ENCODE results near the gene OBSCN.

Gene OBSCN

GRCh38 chr1:228362141-228362883, 154.5 kb downstream of the OBSCN start:
- no peak for DNase-seq (ENCODE audit: low read depth, low spot score)
- in situ Hi-C loops (cut with HindIII; ENCODE audit: low sequenced_read_pairs), result no loop called here
- no peak overlapping the region for H3K4me3 ChIP-seq (ENCODE audit: low read depth, low read length)
- TF ChIP-seq, protein P1, sequence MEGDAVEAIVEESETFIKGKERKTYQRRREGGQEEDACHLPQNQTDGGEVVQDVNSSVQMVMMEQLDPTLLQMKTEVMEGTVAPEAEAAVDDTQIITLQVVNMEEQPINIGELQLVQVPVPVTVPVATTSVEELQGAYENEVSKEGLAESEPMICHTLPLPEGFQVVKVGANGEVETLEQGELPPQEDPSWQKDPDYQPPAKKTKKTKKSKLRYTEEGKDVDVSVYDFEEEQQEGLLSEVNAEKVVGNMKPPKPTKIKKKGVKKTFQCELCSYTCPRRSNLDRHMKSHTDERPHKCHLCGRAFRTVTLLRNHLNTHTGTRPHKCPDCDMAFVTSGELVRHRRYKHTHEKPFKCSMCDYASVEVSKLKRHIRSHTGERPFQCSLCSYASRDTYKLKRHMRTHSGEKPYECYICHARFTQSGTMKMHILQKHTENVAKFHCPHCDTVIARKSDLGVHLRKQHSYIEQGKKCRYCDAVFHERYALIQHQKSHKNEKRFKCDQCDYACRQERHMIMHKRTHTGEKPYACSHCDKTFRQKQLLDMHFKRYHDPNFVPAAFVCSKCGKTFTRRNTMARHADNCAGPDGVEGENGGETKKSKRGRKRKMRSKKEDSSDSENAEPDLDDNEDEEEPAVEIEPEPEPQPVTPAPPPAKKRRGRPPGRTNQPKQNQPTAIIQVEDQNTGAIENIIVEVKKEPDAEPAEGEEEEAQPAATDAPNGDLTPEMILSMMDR (IDR thresholded peaks at IDR 0.05; ENCODE audit: low read depth, low read length), result no peak

DNA sequence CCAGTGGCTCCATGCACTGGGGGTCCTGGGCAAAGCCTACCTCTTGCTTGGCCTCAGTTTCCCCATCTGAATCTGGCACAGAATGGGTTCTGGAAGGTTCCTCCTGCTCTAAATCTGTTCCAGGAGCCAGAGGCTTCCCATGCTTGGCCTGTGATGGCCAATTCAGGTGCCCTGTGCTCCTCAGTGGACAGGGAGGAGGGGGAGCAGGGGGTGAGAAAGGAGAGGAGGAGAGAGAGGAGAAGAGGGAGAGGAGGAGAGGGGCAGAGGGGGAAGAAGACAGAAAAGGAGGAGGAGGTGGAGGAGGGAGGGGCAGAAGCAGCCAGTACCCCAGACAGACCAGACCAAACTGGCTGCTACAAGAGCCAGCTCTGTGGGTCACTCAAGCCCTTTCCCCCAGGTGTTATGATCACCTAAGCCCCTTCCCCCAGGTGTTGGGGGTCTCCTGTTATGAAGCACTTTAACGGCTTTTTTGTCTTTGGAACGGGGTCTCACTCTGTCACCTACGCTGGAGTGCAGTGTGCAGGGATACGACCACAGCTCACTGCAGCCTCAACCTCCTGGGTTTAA, 155.1 kb downstream of the OBSCN start:
- in situ Hi-C loops (cut with HindIII; ENCODE audit: low sequenced_read_pairs), result no loop called here
- no peak for DNase-seq (ENCODE audit: low read depth, low spot score)
- H3K4me3 ChIP-seq (ENCODE audit: low read depth, low read length), result no peak overlapping the region
- TF ChIP-seq, protein P1 (IDR thresholded peaks at IDR 0.05; ENCODE audit: low read depth, low read length), result no peak

- DNase-seq (ENCODE audit: low read depth, low spot score), result no peak
- in situ Hi-C loops (cut with HindIII; ENCODE audit: low sequenced_read_pairs), result no loop called here
- H3K4me3 ChIP-seq (ENCODE audit: low read depth, low read length), result no peak overlapping the region
- TF ChIP-seq, protein P1 (IDR thresholded peaks at IDR 0.05; ENCODE audit: low read depth, low read length), result no peak
Observed at GRCh38 chr1:228363686-228364067, 155.8 kb downstream of the OBSCN start.

DNA sequence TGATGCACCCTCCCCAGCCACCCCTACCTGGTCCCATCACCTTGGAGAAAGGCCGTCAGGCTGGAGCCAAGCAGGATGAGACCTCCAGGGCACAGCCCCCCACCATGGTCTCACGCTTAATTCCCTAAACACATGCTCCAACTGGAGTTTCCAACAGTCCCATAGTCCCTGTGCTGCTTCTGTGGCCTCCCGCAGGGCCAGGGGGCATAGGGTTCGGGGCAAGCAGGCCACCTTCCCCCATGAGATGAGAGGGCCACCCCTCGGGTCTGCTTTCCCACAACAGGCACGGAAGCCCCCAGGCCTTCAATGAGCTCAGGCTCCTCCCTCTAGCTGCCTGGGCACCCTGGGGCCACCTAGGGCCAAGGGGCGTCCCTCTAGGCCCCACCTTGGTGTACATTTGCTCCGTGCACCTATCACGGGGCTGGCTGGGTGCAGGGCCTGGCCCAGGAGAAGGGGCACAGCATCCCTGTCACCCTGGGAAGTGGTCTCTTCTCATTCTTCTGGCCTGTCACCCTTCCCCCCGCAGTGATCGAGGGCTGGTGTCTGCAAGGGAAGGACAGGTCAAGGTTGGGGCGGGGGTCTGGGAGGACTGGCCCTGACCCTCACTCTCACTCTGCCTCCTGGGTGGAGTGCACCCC, 156.3 kb downstream of the OBSCN start:
- no peak for DNase-seq (ENCODE audit: low read depth, low spot score)
- H3K4me3 ChIP-seq (ENCODE audit: low read depth, low read length), result no peak overlapping the region
- in situ Hi-C loops (cut with HindIII; ENCODE audit: low sequenced_read_pairs), result no loop called here
- TF ChIP-seq, protein P1 (IDR thresholded peaks at IDR 0.05; ENCODE audit: low read depth, low read length), result no peak

DNA sequence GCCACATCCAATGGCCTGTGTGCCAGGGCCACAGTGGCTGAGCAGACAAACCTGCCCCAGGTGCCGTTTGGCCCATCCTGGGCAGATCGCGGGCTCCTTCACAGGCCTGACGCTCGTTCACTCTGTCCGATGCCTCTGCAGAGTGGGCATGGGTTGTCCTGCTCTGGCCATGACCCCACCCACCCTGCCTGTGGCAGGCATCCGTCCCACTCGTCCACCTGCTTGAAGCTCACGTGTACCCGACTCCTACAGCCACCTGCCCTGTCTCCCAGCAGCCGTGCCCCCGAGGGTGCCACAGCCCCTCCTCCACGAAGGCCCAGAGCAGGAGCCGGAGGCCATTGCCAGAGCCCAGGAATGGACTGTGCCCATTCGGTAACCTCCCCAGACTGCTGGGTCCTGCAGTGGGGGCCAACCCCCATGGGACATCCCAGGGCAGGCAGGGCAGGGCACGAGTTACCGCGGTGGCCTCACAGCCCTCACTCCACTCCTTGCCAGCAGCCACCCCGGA, 156.9 kb downstream of the OBSCN start:
- no peak for DNase-seq (ENCODE audit: low read depth, low spot score)
- in situ Hi-C loops (cut with HindIII; ENCODE audit: low sequenced_read_pairs), result no loop called here
- no peak overlapping the region for H3K4me3 ChIP-seq (ENCODE audit: low read depth, low read length)
- TF ChIP-seq, protein P1 (IDR thresholded peaks at IDR 0.05; ENCODE audit: low read depth, low read length), result no peak

DNA sequence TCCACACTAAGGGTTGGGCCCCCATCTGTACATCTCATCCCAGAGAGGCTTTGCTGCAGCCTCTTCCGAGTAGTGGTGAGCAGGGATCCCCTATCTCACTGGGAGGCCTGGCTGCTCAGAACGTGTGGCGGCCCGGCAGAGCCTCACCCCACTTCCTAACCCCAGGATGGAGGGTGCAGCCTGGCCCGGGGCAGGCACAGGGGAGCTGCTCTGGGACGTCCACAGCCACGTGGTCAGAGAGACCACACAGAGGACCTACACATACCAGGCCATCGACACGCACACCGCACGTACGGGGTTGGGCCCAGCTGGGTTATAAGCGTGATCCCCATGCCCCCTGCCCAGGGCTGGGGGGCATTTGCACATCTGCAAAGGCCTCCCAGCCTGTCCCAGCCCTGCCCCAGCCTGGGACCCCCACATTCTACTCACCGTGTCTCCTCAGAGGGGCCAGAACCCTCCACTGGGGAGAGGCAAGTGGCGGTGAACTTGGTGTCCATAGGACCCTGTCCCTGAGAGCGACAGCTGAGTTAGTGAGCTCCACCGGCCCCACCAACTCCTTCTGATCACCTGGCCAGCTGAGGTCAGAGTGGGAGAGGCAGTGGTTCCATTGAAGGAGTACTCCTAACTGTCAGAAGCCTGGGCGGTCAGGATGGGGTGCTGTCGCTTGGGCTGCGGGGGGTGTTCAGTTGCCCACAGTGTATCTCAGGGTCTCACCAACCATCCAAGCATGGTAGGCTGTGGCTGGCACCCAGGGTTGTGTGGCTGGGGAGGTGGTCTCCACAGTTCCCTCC, 157.6 kb downstream of the OBSCN start:
- H3K4me3 ChIP-seq (ENCODE audit: low read depth, low read length), result no peak overlapping the region
- no peak for DNase-seq (ENCODE audit: low read depth, low spot score)
- in situ Hi-C loops (cut with HindIII; ENCODE audit: low sequenced_read_pairs), result no loop called here
- TF ChIP-seq, protein P1 (IDR thresholded peaks at IDR 0.05; ENCODE audit: low read depth, low read length), result no peak
